SK-N-SH treated with all-trans-retinoic acid at 6 μM for 48 hours (cell line): ENCODE measurements around the gene LPIN2.
"Not testable (repeated sequence)": the region's sequence is repeated elsewhere in the genome, so short reads cannot be mapped to it uniquely, and the experiment has no call there.

ENCODE experiments used
- ARNTL ChIP-seq: fragments of 450-650 bp; formaldehyde crosslinking; IDR thresholded peaks from 2 replicates; pipeline ENCODE4 v1.5.0; 2020; ENCODE audit warnings: low read depth, mild to moderate bottlenecking, moderate library complexity, borderline replicate concordance
- CREB5 ChIP-seq: fragments of 250-450 bp; sonication (Bioruptor Pico); IDR thresholded peaks from 2 replicates; pipeline ENCODE4 v1.5.1; 2020; ENCODE audit warnings: low read depth, mild to moderate bottlenecking, moderate library complexity
- CSRNP3 ChIP-seq: fragments of 250-450 bp; sonication (Bioruptor Pico); IDR thresholded peaks from 2 replicates; pipeline ENCODE4 v1.5.1; 2021; ENCODE audit warnings: mild to moderate bottlenecking, moderate library complexity
- PATZ1 ChIP-seq: fragments of 250-450 bp; sonication (Bioruptor Pico); IDR thresholded peaks from 2 replicates; pipeline ENCODE4 v1.8.0; 2020; ENCODE audit warnings: mild to moderate bottlenecking, moderate library complexity, borderline replicate concordance
- RARB ChIP-seq: fragments of 250-450 bp; sonication (Bioruptor Pico); IDR thresholded peaks from 2 replicates; pipeline ENCODE4 v1.8.0; 2021; ENCODE audit warnings: mild to moderate bottlenecking, moderate library complexity

- not testable (repeated sequence) for TF ChIP-seq CSRNP3 (CRISPR knock-in tag); CREB5 (CRISPR knock-in tag); PATZ1; RARB (CRISPR knock-in tag); ARNTL (CRISPR knock-in tag)
These were observed 15.2 kb upstream of the LPIN2 start for GRCh38 chr18:3028115-3028514.
